Stimulated activated CD8-positive, alpha-beta memory T cell treated with anti-CD3 and anti-CD28 coated beads, Interleukin-15, amount 100 ng/mL, for 4 hours (primary cell): Measurements from ENCODE around the gene UBE2O.

ENCODE experiments used
- DNase-seq, 2 donors: peaks; one replicate each; pipeline ENCODE4 v3.0.0-alpha.2; 2020; ENCODE audit warnings: low read depth in 2 of 2

The UBE2O gene

DNA sequence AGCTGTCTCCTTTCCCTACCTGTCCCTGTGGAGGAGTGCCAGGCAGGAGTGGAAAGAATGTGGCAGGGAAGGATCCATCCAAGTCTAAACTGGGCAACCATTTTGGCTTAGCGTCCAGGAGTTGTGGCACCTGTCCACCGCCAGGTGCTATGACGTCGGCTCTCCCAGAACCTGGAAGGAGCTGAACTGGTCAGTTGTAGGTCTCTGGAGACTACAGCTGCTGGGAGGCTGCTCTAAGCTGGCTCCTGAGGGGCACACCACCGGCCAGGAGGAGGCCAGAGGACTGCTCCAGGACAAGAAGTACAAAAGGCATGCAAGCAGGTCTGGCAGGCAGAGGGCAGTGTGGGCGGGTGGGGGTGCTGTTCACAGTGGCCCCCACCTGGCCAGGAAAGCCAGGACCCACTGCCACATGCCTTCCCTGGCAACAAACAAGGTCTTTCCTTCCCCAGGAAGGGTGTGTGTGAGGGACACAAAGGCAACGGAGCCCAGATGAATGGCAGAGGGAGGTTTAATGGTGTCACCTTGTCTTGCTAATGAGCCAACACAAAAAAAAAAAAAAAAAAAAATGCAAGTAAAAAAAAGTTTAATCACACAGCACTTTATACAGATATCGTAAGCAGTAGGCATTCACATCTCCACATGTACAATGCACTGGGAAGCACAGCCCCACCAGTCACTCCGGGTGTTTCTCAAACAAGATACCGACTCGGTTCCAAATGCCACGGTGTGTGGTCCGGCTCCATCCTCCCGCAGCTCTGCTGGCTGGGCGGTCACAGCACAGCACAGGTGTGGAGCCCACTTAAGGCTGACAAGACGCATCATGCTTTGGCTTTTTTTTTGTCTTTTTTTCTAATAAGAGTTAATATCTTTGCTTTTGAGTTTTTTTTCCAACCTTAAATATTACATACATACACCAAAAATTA, 63.7 kb downstream of the UBE2O start:
- DNase-seq, result no peak

- no peak for DNase-seq
Observed at GRCh38 chr17:76386966-76387765, 65.8 kb downstream of the UBE2O start.

GRCh38 chr17:76385892-76386786, 66.8 kb downstream of the UBE2O start:
- DNase-seq, result peak; percentile 60 to 68

GRCh38 chr17:76384987-76385891, 67.7 kb downstream of the UBE2O start:
- peak in 1 of 2 donors; percentile 21 for DNase-seq

- peak; percentile 19 to 57 for DNase-seq
Observed at GRCh38 chr17:76384222-76384986, 68.5 kb downstream of the UBE2O start, which contains the start of gene SPHK1. Gene SPHK1, plus strand, starts transcription at chr17:76384609. Its CDS starts 1,036 bp downstream, at chr17:76385645.

DNA sequence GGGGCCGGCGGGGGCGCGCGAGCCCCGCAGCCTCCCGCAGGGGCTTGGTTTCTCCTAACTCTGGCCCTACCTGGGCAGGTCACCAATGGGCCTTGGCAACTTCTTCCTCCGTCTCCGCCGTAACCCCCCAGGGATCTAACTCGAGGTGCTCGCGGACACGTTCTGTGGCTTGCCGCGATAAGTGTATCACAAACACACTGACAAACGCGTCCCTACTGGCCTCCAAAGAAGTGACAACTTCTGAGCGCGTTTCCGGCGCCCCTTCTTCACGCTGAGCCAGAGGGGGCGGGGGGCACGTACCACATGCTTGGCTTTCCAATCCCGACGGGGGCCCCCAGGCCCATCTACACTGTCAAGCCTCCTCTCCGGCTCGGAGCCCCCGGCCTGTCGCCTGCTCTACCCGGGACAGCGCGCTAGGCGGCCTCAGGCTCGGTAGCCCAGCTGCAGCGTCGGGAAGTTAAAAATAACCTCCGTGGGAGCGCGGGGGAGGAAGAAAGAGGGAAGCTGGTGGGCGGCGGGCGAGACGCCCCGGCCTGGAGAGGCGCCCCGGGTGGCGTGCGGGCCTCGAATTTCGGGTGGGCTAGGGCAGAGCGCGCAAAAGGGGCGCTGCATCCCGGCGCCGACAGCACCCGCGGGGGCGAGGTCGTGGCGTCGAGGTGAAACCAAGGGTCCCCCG, 69.3 kb downstream of the UBE2O start:
- peak in 1 of 2 donors; percentile 35 for DNase-seq

DNA sequence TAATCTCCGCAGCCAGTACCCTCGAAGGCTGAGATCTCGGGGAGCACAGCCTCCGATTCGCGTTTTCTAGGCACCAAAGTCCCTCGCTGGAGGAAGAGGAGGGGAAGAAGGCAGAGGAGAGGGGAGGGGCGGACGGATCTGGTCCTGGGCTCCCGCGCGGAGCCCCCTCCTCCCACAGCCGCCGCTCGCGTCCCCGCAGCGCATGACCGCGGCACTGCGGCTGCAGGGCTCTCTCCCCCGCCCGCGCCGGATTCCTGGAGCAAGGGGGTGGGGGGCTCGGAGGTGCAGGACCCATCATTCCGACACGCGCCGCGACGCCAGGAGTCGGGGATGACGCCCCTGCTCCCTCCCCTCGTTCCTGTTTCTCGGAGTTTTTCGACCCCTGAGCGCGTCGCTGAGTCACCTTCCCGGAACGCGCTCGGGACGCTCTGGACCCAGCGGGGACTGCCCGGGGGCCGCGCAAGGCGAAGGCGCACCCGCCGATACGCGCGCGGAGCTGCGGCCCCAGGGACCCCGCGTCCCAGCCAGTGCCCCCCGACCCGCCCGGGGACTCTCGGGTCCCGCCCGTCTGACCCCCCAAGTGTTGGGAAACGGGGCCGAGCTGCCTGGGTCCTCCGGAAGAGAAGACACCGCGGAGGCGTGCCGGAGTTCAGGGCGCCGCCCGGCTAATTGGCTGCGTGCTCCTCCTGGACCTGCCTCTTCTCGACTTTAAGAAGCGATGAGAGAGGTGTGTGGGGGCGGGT, 70.0 kb downstream of the UBE2O start:
- peak; percentile 30 to 46 for DNase-seq

- peak in 1 of 2 donors; percentile 13 for DNase-seq
Observed at GRCh38 chr17:76382351-76382802, 70.6 kb downstream of the UBE2O start.

DNA sequence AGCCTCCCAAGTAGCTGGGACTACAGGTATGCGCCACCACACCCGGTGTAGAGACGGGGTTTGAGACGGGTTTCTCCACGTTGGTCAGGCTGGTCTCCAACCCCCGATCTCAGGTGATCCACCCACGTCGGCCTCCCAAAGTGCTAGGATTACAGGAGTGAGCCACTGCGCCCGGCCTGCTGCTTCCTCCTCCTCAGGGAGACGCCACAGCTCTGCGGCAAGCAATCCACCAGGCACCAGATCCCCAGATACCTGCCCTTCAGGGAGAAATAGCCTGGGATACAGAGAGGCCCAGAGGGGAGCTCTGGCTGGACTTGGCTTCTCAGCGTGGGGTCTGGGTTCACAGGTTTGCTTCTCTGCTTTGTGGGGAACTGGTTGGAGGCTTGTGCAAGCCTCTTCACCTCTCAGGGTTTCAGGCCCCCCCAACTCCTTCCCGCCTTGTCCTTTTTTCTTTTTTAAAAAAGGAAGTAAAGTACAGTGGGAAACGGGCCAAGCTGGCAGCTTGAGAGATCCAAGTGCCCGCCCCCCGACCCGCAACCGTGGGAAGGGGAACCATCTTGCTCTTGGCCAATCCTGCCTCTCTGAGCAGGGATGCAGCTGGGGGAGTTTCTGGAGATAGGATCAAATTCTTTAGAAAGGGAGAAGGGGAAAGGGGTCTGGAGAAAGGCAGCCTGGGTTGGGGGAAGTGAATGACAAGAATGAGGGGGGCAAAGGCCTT, 71.2 kb downstream of the UBE2O start:
- no peak for DNase-seq

DNA sequence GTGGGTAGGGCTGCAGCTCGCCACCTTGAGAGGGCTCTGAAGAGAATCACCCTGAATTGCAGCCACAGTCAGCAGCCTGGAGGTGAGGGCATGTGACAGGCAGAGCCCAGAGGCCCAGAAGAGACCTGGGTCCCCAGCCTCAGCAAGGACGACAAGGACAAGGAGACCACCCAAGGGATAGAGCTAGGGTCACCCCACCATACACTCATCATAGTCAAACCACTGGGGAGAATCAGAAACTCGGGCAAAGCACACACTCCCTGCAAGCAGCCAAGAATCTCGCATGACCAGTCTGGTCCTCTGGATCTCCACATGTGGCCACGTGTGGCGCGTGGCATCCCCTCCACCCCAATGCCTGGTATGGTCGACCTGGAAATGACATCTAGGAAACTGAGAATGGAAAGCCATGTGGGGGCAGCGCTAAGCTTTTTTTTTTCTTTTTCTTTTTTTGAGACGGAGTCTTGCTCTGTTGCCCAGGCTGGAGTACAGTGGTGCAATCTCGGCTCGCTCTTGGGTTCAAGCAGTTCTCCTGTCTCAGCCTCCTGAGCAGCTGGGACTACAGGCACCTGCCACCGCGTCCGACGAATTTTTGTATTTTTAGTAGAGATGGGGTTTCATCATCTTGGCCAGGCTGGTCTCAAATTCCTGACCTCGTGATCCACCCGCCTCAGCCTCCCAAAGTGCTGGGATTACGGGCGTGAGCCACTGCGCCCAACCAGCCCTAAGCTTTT, 73.1 kb downstream of the UBE2O start:
- no peak for DNase-seq

GRCh38 chr17:76379275-76379641, 73.7 kb downstream of the UBE2O start:
- DNase-seq, result no peak

GRCh38 chr17:76378548-76379274, 74.2 kb downstream of the UBE2O start:
- DNase-seq, result no peak

DNA sequence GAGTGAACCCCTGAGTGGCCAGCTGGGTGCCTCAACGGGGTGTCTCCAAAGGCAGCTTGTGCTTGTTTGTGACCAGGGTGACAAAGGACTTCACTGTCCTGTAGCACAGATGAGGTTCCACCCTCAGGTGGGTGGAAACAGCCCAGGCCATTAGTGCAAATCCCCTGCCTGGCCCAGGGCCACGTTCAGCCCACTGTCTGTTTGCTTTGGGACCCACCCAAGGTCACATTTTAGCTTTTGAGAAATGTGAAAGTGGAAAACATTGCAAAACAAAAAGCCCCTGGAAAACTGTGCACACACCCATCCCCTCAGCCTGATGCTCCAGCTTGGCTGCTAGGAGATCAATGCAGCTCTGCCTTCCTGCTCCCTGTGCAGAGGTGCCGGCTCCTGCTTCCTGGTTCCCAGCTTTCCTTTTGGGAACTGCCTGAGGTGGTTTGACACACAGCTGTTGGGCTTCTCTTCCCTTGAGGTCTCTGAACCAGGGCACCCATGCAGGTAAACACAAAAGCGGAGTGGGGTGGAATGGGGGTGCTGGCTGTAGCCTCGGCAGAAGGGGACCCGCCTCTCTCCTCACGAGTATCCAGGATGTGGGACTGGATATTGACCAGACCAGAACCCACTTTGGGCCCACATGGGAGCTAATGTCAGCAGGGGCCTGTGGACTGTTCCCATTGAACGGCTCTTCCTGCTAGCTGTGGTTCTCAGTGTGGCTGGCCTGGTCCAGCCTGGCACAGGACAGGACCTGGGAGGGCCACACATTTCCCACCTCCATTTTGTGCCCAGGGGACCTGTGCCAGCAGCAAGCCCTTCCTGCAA, 76.4 kb downstream of the UBE2O start:
- DNase-seq, result no peak

- DNase-seq, result no peak
Observed at GRCh38 chr17:76371656-76372628, 81.0 kb downstream of the UBE2O start.
